ENCODE measurements around the gene TRIM56.

TRIM56 gene

DNA sequence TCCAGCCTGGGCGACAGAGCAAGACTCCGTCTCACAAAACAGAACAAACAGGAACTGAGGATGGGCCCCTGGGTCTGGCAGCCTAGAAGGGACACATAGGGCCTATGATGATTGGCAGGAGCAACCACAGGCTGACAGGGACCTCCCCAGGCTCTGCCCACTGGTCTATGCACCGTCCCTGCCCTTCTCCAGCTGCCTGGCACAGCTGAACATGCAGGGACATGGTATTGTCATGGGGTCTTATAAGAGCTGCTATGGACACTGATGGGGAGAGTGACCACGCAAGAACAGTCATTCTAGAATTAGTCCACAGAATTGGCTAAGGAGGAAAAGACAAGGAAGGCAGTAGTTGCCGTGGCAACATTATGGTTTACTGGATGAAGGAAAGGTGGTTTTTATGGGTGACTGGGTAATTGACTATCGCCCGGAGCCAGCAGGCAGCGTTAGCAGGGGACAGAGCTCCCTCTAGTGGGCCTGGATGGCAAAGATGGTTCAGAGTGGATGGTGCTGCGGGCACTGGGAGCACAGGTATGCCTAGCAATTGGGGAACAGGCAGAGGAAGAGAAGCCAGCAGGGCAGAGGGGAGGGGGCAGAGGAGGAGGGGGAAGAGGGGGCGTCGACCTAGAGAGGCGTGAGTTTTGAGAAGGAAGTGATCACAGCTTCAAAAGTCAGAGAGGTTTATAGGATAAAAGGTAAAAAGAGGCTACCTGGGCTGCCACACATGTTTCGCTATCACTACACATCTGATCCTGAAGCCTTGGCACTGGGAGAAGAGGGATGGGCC lies 7.8 kb upstream of the TRIM56 start:
- no peak overlapping the region for H3K9ac ChIP-seq (ENCODE audit: low read length)
- no peaks in the 10 kb centered on the region for H3K27me3 ChIP-seq (ENCODE audit: low read depth, low read length)
- peak overlapping the region; percentile 92 for H2AFZ ChIP-seq (ENCODE audit: low read depth, low read length)
- H3K27ac ChIP-seq (ENCODE audit: low read length): no peak overlapping the region
- H3K4me3 ChIP-seq (ENCODE audit: low read length): peak overlapping the region; percentile 66
- H3K79me2 ChIP-seq (ENCODE audit: low read length): no peaks in the 10 kb centered on the region
- peaks cover 10% of the 10 kb centered on the region for H3K4me1 ChIP-seq (ENCODE audit: low read length)
- no peaks in the 10 kb centered on the region for H3K36me3 ChIP-seq (replicated peaks; ENCODE audit: low read depth, low read length)
- no peaks in the 10 kb centered on the region for H4K20me1 ChIP-seq (ENCODE audit: insufficient read depth, low read length)
- no peak for TF ChIP-seq EZH2phosphoT487 (IDR thresholded peaks at IDR 0.05; ENCODE audit: low read depth)
- TF ChIP-seq, protein P1, sequence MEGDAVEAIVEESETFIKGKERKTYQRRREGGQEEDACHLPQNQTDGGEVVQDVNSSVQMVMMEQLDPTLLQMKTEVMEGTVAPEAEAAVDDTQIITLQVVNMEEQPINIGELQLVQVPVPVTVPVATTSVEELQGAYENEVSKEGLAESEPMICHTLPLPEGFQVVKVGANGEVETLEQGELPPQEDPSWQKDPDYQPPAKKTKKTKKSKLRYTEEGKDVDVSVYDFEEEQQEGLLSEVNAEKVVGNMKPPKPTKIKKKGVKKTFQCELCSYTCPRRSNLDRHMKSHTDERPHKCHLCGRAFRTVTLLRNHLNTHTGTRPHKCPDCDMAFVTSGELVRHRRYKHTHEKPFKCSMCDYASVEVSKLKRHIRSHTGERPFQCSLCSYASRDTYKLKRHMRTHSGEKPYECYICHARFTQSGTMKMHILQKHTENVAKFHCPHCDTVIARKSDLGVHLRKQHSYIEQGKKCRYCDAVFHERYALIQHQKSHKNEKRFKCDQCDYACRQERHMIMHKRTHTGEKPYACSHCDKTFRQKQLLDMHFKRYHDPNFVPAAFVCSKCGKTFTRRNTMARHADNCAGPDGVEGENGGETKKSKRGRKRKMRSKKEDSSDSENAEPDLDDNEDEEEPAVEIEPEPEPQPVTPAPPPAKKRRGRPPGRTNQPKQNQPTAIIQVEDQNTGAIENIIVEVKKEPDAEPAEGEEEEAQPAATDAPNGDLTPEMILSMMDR (IDR thresholded peaks at IDR 0.05; ENCODE audit: low read depth, low read length): peak; percentile 91
- no peaks in the 10 kb centered on the region for H3K9me3 ChIP-seq (ENCODE audit: insufficient read depth, low read length)
- H3K4me2 ChIP-seq (ENCODE audit: low read length): peak overlapping the region; percentile 89

DNA sequence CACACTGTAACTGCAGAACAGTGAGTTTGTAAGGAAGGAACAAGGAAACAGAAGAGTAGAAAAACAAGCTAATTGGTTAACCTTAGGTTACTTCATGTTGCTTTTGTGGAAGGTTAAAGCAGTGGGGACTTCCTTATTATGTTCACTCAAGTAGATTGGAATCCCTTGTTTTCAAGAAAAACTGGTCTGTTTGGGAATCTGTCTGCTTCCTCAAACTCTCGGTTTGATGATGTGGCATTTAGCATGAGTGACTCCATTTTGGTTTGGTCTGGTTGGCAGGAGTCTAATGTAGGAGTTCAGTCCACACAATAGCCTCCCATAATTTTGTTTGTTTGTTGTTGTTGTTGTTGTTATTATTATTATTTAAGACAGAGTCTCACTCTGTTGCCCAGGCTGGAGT lies 3.8 kb upstream of the TRIM56 start:
- H3K4me2 ChIP-seq (ENCODE audit: low read length): no peak overlapping the region
- H3K4me3 ChIP-seq (ENCODE audit: low read length): no peak overlapping the region
- H4K20me1 ChIP-seq (ENCODE audit: insufficient read depth, low read length): no peaks in the 10 kb centered on the region
- no peaks in the 10 kb centered on the region for H3K36me3 ChIP-seq (replicated peaks; ENCODE audit: low read depth, low read length)
- H3K9ac ChIP-seq (ENCODE audit: low read length): no peak overlapping the region
- peaks cover 12% of the 10 kb centered on the region for H3K79me2 ChIP-seq (ENCODE audit: low read length)
- H2AFZ ChIP-seq (ENCODE audit: low read depth, low read length): peak overlapping the region; percentile 71; the same call in 1 of the 2 replicates
- H3K27ac ChIP-seq (ENCODE audit: low read length): no peak overlapping the region
- H3K27me3 ChIP-seq (ENCODE audit: low read depth, low read length): no peaks in the 10 kb centered on the region
- no peaks in the 10 kb centered on the region for H3K9me3 ChIP-seq (ENCODE audit: insufficient read depth, low read length)
- H3K4me1 ChIP-seq (ENCODE audit: low read length): peaks cover 22% of the 10 kb centered on the region
- TF ChIP-seq, protein P1 (IDR thresholded peaks at IDR 0.05; ENCODE audit: low read depth, low read length): no peak
- no peak for TF ChIP-seq EZH2phosphoT487 (IDR thresholded peaks at IDR 0.05; ENCODE audit: low read depth)

DNA sequence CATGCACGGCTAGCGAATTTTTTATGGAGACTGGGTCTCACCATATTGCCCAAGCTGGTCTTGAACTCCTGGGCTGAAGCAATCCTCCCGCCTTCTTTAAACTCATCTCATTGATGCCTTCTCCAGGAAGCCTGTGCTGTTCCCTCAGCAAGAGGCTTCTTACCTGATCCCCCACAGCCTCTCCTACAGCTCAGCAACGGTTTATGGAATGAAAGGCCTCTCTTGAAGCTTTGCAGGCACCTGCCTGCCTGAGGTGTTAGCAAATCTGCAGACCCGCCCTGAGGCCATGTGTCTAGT lies 468 bp upstream of the TRIM56 start:
- Histone ChIP-seq H3K36me3 (replicated peaks; ENCODE audit: low read depth, low read length) (peaks cover 26% of the 10 kb centered on the region), H3K4me1 (ENCODE audit: low read length) (peaks cover 14% of the 10 kb centered on the region), H3K4me2 (ENCODE audit: low read length) (peak overlapping the region; percentile 88), H3K27me3 (ENCODE audit: low read depth, low read length) (no peaks in the 10 kb centered on the region), H3K79me2 (ENCODE audit: low read length) (peaks cover 33% of the 10 kb centered on the region), H3K4me3 (ENCODE audit: low read length) (peak overlapping the region; percentile 97), H3K9ac (ENCODE audit: low read length) (peak overlapping the region; percentile 97), H2AFZ (ENCODE audit: low read depth, low read length) (peak overlapping the region; percentile 75), H3K27ac (ENCODE audit: low read length) (peak overlapping the region; percentile 68), H4K20me1 (ENCODE audit: insufficient read depth, low read length) (no peaks in the 10 kb centered on the region), H3K9me3 (ENCODE audit: insufficient read depth, low read length) (no peaks in the 10 kb centered on the region)
- no peak for TF ChIP-seq EZH2phosphoT487 (IDR thresholded peaks at IDR 0.05; ENCODE audit: low read depth)
- TF ChIP-seq, protein P1 (IDR thresholded peaks at IDR 0.05; ENCODE audit: low read depth, low read length): no peak

DNA sequence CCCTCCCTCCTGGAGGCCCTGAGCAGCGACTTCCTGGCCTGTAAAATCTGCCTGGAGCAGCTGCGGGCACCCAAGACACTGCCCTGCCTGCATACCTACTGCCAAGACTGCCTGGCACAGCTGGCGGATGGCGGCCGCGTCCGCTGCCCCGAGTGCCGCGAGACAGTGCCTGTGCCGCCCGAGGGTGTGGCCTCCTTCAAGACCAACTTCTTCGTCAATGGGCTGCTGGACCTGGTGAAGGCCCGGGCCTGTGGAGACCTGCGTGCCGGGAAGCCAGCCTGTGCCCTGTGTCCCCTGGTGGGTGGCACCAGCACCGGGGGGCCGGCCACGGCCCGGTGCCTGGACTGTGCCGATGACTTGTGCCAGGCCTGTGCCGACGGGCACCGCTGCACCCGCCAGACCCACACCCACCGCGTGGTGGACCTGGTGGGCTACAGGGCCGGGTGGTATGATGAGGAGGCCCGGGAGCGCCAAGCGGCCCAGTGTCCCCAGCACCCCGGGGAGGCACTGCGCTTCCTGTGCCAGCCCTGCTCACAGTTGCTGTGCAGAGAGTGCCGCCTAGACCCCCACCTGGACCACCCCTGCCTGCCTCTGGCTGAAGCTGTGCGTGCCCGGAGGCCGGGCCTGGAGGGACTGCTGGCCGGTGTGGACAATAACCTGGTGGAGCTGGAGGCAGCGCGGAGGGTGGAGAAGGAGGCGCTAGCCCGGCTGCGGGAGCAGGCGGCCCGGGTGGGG lies 2.2 kb downstream of the TRIM56 start:
- H3K79me2 ChIP-seq (ENCODE audit: low read length): peaks cover 33% of the 10 kb centered on the region
- H3K9me3 ChIP-seq (ENCODE audit: insufficient read depth, low read length): no peaks in the 10 kb centered on the region
- no peak overlapping the region for H3K27ac ChIP-seq (ENCODE audit: low read length)
- no peak overlapping the region for H3K9ac ChIP-seq (ENCODE audit: low read length)
- H2AFZ ChIP-seq (ENCODE audit: low read depth, low read length): no peak overlapping the region
- H3K27me3 ChIP-seq (ENCODE audit: low read depth, low read length): no peaks in the 10 kb centered on the region
- H3K4me2 ChIP-seq (ENCODE audit: low read length): no peak overlapping the region
- peaks cover 14% of the 10 kb centered on the region for H3K4me1 ChIP-seq (ENCODE audit: low read length)
- H3K4me3 ChIP-seq (ENCODE audit: low read length): no peak overlapping the region
- H4K20me1 ChIP-seq (ENCODE audit: insufficient read depth, low read length): no peaks in the 10 kb centered on the region
- TF ChIP-seq EZH2phosphoT487 (IDR thresholded peaks at IDR 0.05; ENCODE audit: low read depth): no peak
- TF ChIP-seq, protein P1 (IDR thresholded peaks at IDR 0.05; ENCODE audit: low read depth, low read length): no peak
- H3K36me3 ChIP-seq (replicated peaks; ENCODE audit: low read depth, low read length): peaks cover 33% of the 10 kb centered on the region

All from OCI-LY3 (cell line).